K562 (cell line): ENCODE measurements around the gene FASTK. TPM values are rescaled to one million over a fixed set of nuclear protein-coding genes. Genes with fewer than 3 reads are reported as not detected.

ENCODE experiments used
- CBX8 ChIP-seq: fragments of 200-600 bp; sonication (generic); IDR thresholded peaks from 2 replicates; pipeline ENCODE4 v1.6.1; 2012; ENCODE audit warnings: borderline replicate concordance, mixed run types, low read depth, mild to moderate bottlenecking, moderate library complexity, mixed read lengths, low read length, control low read depth, inconsistent platforms; ENCODE audit not compliant: poor library complexity, severe bottlenecking; ENCODE audit errors: extremely low read depth
- ELF4 ChIP-seq: fragments of 450-650 bp; formaldehyde crosslinking; IDR thresholded peaks from 2 replicates; pipeline ENCODE4 v1.4.0; 2022; ENCODE audit warnings: missing genetic modification characterization
- ERF ChIP-seq: fragments of 450-650 bp; formaldehyde crosslinking; IDR thresholded peaks from 2 replicates; pipeline ENCODE4 v1.4.0; 2020; ENCODE audit warnings: mild to moderate bottlenecking, mixed read lengths
- FOXA1 ChIP-seq: fragments of 450-650 bp; IDR thresholded peaks from 2 replicates; pipeline ENCODE4 v1.6.1; 2016; ENCODE audit warnings: mild to moderate bottlenecking, borderline replicate concordance
- FOXM1 ChIP-seq, 2 experiments: fragments of 450-650 bp in 1 of 2; sonication (generic) in 1 of 2; formaldehyde crosslinking in 1 of 2; IDR thresholded peaks; 2 replicates each; pipeline versions ENCODE4 v1.6.1 to v1.9.0; 2017 to 2022; ENCODE audit warnings: low read depth in 2 of 2, mild to moderate bottlenecking in 2 of 2, missing genetic modification reagents in 1 of 2, moderate library complexity in 1 of 2
- JUND ChIP-seq, 2 experiments: IDR thresholded peaks; 2 replicates in 1 of 2; 3 replicates in 1 of 2; pipeline ENCODE4 v1.6.1; 2011; ENCODE audit warnings: borderline replicate concordance in 2 of 2, low read depth in 2 of 2, low read length in 2 of 2, improper control_type of control experiment in 1 of 2, missing biosample characterization in 1 of 2, missing genetic modification characterization in 1 of 2, missing genetic modification reagents in 1 of 2
- LARP7 ChIP-seq: fragments of 450-650 bp; IDR thresholded peaks from 2 replicates; pipeline ENCODE4 v1.6.1; 2016
- SP1 ChIP-seq: sonication (generic); formaldehyde crosslinking; IDR thresholded peaks from 2 replicates; pipeline ENCODE4 v1.8.1; 2022; ENCODE audit warnings: mild to moderate bottlenecking, missing genetic modification reagents
- TBL1XR1 ChIP-seq, 2 experiments: IDR thresholded peaks; 2 replicates each; pipeline ENCODE4 v1.6.1; 2012; ENCODE audit warnings: improper control_type of control experiment in 2 of 2, low read length in 2 of 2, mild to moderate bottlenecking in 1 of 2
- ZKSCAN3 ChIP-seq: fragments of 250-450 bp; sonication (Bioruptor Pico); IDR thresholded peaks from 2 replicates; pipeline ENCODE4 v1.4.0; 2020
- polyA plus RNA-seq, 8 experiments: library from polyadenylated mRNA; depleted of rRNA in 4 of 8; stranded (reverse) in 5 of 8; unstranded in 3 of 8; fragments of >200 nt; fragmentation: Nextera tagmentation in 2 of 8; fragmentation: Illumina TruSeq in 1 of 8; extraction: Ambion mirVana in 2 of 8; extraction: Trizol in 1 of 8; gene quantifications; 2 replicates each; pipeline versions ENCODE4 v1.2.1 to v1.2.3, GENCODE V29; 2011 to 2014; ENCODE audit warnings: inconsistent platforms in 1 of 8, missing spikeins in 1 of 8
- total RNA-seq, 7 experiments: library from RNA; depleted of rRNA in 6 of 7; stranded (reverse); fragments of >200 nt in 6 of 7; fragmentation: Illumina TruSeq in 2 of 7; extraction: Trizol in 2 of 7; gene quantifications; 2 replicates each; pipeline versions ENCODE4 v1.2.1 to v1.2.3, GENCODE V29; 2011 to 2021; ENCODE audit warnings: low replicate concordance in 1 of 7
- TF ChIP-seq, protein P1 (sequence below): sonication (generic); IDR thresholded peaks from 2 replicates; pipeline ENCODE4 v1.6.1; 2016
- TF ChIP-seq, protein P2 (sequence below): fragments of 450-650 bp; formaldehyde crosslinking; IDR thresholded peaks from 2 replicates; pipeline ENCODE4 v1.4.0; 2022; ENCODE audit warnings: missing genetic modification characterization
- TF ChIP-seq, protein P3 (sequence below): fragments of 450-650 bp; IDR thresholded peaks from 2 replicates; pipeline ENCODE4 v1.6.1; 2016; ENCODE audit warnings: borderline replicate concordance
- TF ChIP-seq, protein P4 (sequence below): fragments of 450-650 bp; conservative IDR thresholded peaks from 2 replicates; pipeline ENCODE4 v1.6.1; 2016; ENCODE audit warnings: missing genetic modification characterization, low read depth, mild to moderate bottlenecking, control low read depth, missing compliant biosample characterization
- TF ChIP-seq, protein P5 (sequence below): fragments of 250-450 bp; sonication (Bioruptor Pico); IDR thresholded peaks from 2 replicates; pipeline ENCODE4 v1.9.0; 2021; ENCODE audit warnings: mild to moderate bottlenecking
- TF ChIP-seq, protein P6 (sequence below): fragments of 450-650 bp; formaldehyde crosslinking; IDR thresholded peaks from 2 replicates; pipeline ENCODE4 v1.4.0; 2022; ENCODE audit warnings: mild to moderate bottlenecking, moderate library complexity
- TF ChIP-seq, protein P7 (sequence below), 2 experiments: fragments of 450-650 bp; conservative IDR thresholded peaks; 2 replicates each; pipeline ENCODE4 v1.6.1; 2017; ENCODE audit warnings: mild to moderate bottlenecking in 2 of 2, moderate library complexity in 2 of 2

Gene FASTK
- total and polyA plus RNA-seq, 9 of the 15 experiments (the other 6 are each of a cell fraction or from before 2014, with no cell fraction given): 0.51 to 150 (median 48.2) TPM

DNA sequence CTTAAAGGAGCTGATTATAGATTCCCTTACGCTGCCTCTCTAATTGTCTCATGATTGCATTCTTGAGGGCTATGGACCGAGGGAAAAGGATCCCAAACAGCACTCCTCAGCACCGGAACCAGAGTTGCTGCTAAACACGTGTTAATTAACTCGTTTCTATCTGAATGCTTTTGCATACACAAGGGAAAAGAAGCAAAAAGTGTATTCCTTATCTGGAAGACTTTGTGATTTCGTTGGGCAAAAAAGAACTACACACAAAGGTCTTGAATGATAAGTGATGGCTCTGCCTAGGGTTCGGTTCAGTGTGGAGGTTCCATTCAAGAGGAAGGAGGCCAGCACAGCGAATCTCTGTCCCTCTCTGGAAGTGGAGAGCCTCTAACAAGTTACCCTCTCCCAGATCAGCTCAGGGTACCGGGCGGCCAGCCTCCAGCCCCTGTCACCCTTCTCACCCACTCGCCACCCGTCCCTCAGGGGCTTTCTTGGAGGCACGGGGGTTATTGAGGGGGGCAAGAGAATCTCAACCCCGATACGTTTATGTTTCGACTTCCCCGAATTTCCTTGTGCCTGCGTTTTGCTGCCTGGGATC lies 21.7 kb downstream of the FASTK start (continued):
- TF ChIP-seq, protein P1, sequence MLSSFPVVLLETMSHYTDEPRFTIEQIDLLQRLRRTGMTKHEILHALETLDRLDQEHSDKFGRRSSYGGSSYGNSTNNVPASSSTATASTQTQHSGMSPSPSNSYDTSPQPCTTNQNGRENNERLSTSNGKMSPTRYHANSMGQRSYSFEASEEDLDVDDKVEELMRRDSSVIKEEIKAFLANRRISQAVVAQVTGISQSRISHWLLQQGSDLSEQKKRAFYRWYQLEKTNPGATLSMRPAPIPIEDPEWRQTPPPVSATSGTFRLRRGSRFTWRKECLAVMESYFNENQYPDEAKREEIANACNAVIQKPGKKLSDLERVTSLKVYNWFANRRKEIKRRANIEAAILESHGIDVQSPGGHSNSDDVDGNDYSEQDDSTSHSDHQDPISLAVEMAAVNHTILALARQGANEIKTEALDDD: no peak
- TF ChIP-seq ELF4 (no peak), SP1 (no peak), CBX8 (no peak), FOXA1 (no peak), JUND (IDR thresholded peaks at IDR 0.05; ENCODE audit: borderline replicate concordance, low read depth, low read length) (no peak), JUND (tag; IDR thresholded peaks at IDR 0.05; ENCODE audit: borderline replicate concordance, low read depth, low read length) (no peak; the same call in 2 of the 3 replicates), LARP7 (no peak), ERF (0 out of 2 replicates have a peak, but pooled peaks have one; percentile 5), TBL1XR1 (IDR thresholded peaks at IDR 0.05; ENCODE audit: low read length in 2 of 2) (0 out of 4 replicates have a peak, but pooled peaks of 1 of the 2 experiments have one; percentile 2), ZKSCAN3 (CRISPR knock-in tag) (no peak), FOXM1 (IDR thresholded peaks at IDR 0.05; ENCODE audit: low read depth) (no peak), FOXM1 (CRISPR knock-in tag; IDR thresholded peaks at IDR 0.05; ENCODE audit: low read depth) (no peak)
- TF ChIP-seq, protein P2, sequence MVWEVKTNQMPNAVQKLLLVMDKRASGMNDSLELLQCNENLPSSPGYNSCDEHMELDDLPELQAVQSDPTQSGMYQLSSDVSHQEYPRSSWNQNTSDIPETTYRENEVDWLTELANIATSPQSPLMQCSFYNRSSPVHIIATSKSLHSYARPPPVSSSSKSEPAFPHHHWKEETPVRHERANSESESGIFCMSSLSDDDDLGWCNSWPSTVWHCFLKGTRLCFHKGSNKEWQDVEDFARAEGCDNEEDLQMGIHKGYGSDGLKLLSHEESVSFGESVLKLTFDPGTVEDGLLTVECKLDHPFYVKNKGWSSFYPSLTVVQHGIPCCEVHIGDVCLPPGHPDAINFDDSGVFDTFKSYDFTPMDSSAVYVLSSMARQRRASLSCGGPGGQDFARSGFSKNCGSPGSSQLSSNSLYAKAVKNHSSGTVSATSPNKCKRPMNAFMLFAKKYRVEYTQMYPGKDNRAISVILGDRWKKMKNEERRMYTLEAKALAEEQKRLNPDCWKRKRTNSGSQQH: peak; percentile 76; the same call in 1 of the 2 replicates
- TF ChIP-seq, protein P3, sequence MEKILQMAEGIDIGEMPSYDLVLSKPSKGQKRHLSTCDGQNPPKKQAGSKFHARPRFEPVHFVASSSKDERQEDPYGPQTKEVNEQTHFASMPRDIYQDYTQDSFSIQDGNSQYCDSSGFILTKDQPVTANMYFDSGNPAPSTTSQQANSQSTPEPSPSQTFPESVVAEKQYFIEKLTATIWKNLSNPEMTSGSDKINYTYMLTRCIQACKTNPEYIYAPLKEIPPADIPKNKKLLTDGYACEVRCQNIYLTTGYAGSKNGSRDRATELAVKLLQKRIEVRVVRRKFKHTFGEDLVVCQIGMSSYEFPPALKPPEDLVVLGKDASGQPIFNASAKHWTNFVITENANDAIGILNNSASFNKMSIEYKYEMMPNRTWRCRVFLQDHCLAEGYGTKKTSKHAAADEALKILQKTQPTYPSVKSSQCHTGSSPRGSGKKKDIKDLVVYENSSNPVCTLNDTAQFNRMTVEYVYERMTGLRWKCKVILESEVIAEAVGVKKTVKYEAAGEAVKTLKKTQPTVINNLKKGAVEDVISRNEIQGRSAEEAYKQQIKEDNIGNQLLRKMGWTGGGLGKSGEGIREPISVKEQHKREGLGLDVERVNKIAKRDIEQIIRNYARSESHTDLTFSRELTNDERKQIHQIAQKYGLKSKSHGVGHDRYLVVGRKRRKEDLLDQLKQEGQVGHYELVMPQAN: no peak
- TF ChIP-seq, protein P4, sequence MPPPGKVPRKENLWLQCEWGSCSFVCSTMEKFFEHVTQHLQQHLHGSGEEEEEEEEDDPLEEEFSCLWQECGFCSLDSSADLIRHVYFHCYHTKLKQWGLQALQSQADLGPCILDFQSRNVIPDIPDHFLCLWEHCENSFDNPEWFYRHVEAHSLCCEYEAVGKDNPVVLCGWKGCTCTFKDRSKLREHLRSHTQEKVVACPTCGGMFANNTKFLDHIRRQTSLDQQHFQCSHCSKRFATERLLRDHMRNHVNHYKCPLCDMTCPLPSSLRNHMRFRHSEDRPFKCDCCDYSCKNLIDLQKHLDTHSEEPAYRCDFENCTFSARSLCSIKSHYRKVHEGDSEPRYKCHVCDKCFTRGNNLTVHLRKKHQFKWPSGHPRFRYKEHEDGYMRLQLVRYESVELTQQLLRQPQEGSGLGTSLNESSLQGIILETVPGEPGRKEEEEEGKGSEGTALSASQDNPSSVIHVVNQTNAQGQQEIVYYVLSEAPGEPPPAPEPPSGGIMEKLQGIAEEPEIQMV: no peak
- TF ChIP-seq, protein P5, sequence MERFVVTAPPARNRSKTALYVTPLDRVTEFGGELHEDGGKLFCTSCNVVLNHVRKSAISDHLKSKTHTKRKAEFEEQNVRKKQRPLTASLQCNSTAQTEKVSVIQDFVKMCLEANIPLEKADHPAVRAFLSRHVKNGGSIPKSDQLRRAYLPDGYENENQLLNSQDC: no peak
- TF ChIP-seq, protein P6, sequence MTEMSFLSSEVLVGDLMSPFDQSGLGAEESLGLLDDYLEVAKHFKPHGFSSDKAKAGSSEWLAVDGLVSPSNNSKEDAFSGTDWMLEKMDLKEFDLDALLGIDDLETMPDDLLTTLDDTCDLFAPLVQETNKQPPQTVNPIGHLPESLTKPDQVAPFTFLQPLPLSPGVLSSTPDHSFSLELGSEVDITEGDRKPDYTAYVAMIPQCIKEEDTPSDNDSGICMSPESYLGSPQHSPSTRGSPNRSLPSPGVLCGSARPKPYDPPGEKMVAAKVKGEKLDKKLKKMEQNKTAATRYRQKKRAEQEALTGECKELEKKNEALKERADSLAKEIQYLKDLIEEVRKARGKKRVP (CRISPR knock-in tag): no peak
- TF ChIP-seq, protein P7, sequence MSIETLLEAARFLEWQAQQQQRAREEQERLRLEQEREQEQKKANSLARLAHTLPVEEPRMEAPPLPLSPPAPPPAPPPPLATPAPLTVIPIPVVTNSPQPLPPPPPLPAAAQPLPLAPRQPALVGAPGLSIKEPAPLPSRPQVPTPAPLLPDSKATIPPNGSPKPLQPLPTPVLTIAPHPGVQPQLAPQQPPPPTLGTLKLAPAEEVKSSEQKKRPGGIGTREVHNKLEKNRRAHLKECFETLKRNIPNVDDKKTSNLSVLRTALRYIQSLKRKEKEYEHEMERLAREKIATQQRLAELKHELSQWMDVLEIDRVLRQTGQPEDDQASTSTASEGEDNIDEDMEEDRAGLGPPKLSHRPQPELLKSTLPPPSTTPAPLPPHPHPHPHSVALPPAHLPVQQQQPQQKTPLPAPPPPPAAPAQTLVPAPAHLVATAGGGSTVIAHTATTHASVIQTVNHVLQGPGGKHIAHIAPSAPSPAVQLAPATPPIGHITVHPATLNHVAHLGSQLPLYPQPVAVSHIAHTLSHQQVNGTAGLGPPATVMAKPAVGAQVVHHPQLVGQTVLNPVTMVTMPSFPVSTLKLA (conservative IDR thresholded peaks at IDR 0.05): no peak
